ENCODE measurements around the gene DCAKD. TPM values are rescaled to one million over a fixed set of nuclear protein-coding genes. Genes with fewer than 3 reads are reported as not detected.

The DCAKD gene
- polyA plus RNA-seq, 1 experiment = 44.2 TPM

- ChIA-PET CTCF (interaction anchor here (1.2 to 2.2 kb wide), 4 partner anchors 27 to 213 kb away, joined by 3 to 8 read pairs (median 4); no protein-coding TSS in a partner anchor), POLR2A (no interaction called here)
- Histone ChIP-seq H3K36me3 (ENCODE audit: control insufficient read depth, insufficient read depth, low read length) (no peaks in the 10 kb centered on the region), H3K27me3 (ENCODE audit: control insufficient read depth, insufficient read depth, low read length) (peaks cover 18% of the 10 kb centered on the region), H3K4me3 (ENCODE audit: low read depth, low read length) (no peak overlapping the region)
- TF ChIP-seq CTCF (IDR thresholded peaks at IDR 0.05; ENCODE audit: insufficient read depth, low read depth, low read length) = no peak
- DNase-seq (ENCODE audit: low read depth) = no peak
These were observed 59.0 kb downstream of the DCAKD start for GRCh38 chr17:44992242-44992939.

GRCh38 chr17:44990994-44991393, 60.4 kb downstream of the DCAKD start:
- no peak overlapping the region for H3K4me3 ChIP-seq (ENCODE audit: low read depth, low read length)
- DNase-seq (ENCODE audit: low read depth) = no peak
- H3K36me3 ChIP-seq (ENCODE audit: control insufficient read depth, insufficient read depth, low read length) = no peaks in the 10 kb centered on the region
- peaks cover 15% of the 10 kb centered on the region for H3K27me3 ChIP-seq (ENCODE audit: control insufficient read depth, insufficient read depth, low read length)
- POLR2A ChIA-PET = no interaction called here
- CTCF ChIA-PET = interaction anchor here (0.7 to 2.2 kb wide), 3 partner anchors 14 to 142 kb away, joined by 3 to 5 read pairs (median 4); partner anchors contain the start of gene PLCD3
- no peak for TF ChIP-seq CTCF (IDR thresholded peaks at IDR 0.05; ENCODE audit: insufficient read depth, low read depth, low read length)

GRCh38 chr17:44989552-44990138, 61.8 kb downstream of the DCAKD start:
- H3K4me3 ChIP-seq (ENCODE audit: low read depth, low read length) = no peak overlapping the region
- no peaks in the 10 kb centered on the region for H3K36me3 ChIP-seq (ENCODE audit: control insufficient read depth, insufficient read depth, low read length)
- POLR2A ChIA-PET = no interaction called here
- peaks cover 13% of the 10 kb centered on the region for H3K27me3 ChIP-seq (ENCODE audit: control insufficient read depth, insufficient read depth, low read length)
- CTCF ChIA-PET = interaction anchor here (0.8 kb wide), 1 partner anchor 146 kb away, joined by 3 read pairs; the partner anchor contains the start of gene ACBD4
- TF ChIP-seq CTCF (IDR thresholded peaks at IDR 0.05; ENCODE audit: insufficient read depth, low read depth, low read length) = no peak
- DNase-seq (ENCODE audit: low read depth) = no peak

- DNase-seq (ENCODE audit: low read depth) = no peak
- Histone ChIP-seq H3K27me3 (ENCODE audit: control insufficient read depth, insufficient read depth, low read length) (peaks cover 6% of the 10 kb centered on the region), H3K4me3 (ENCODE audit: low read depth, low read length) (no peak overlapping the region), H3K36me3 (ENCODE audit: control insufficient read depth, insufficient read depth, low read length) (no peaks in the 10 kb centered on the region)
- ChIA-PET CTCF (interaction anchor here (0.9 to 1.3 kb wide), 2 partner anchors 8 to 33 kb away, joined by 3 to 5 read pairs; no protein-coding TSS in a partner anchor), POLR2A (no interaction called here)
- TF ChIP-seq CTCF (IDR thresholded peaks at IDR 0.05; ENCODE audit: insufficient read depth, low read depth, low read length) = no peak
These were observed 63.1 kb downstream of the DCAKD start for GRCh38 chr17:44988044-44988942.

- peaks cover 5% of the 10 kb centered on the region for H3K27me3 ChIP-seq (ENCODE audit: control insufficient read depth, insufficient read depth, low read length)
- H3K4me3 ChIP-seq (ENCODE audit: low read depth, low read length) = no peak overlapping the region
- POLR2A ChIA-PET = no interaction called here
- no peak for DNase-seq (ENCODE audit: low read depth)
- no peaks in the 10 kb centered on the region for H3K36me3 ChIP-seq (ENCODE audit: control insufficient read depth, insufficient read depth, low read length)
- CTCF ChIA-PET = no interaction called here
- no peak for TF ChIP-seq CTCF (IDR thresholded peaks at IDR 0.05; ENCODE audit: insufficient read depth, low read depth, low read length)
These were observed 67.9 kb downstream of the DCAKD start for GRCh38 chr17:44983563-44983962.
